Measurements from ENCODE around the gene LACTBL1.

DNA sequence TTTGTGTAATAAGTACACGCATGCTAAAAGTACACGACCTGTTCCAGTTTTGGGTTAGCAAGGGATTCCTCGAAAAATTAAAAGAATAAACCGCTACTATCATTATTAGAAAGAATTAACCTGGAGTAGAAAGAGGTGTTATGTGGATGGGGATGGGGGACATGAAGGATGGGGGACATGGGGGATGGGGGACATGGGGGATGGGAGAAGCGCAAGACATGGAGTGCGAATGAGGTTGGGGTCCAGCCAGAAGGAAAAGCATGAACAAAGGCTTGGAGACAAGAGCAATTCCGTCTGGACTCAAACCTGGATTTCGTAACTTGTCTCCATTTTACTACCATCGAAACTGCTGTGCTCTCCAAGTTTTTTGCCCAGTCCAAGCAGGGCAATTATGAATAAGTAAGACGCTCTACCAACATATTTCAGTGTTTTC is 46.0 kb upstream of the LACTBL1 start:
- TF ChIP-seq CTCF (IDR thresholded peaks at IDR 0.05), result no peak
- no peak for TF ChIP-seq EP300 (IDR thresholded peaks at IDR 0.05)
- no peak for TF ChIP-seq POLR2A (IDR thresholded peaks at IDR 0.05)
- TF ChIP-seq POLR2AphosphoS5 (IDR thresholded peaks at IDR 0.05), result no peak
